ENCODE data around the gene BTBD19. TPM values are rescaled to one million over a fixed set of nuclear protein-coding genes. Genes with fewer than 3 reads are reported as not detected.
"Not testable (repeated sequence)": the region's sequence is repeated elsewhere in the genome, so short reads cannot be mapped to it uniquely, and the experiment has no call there.

BTBD19 gene
- total RNA-seq, 1 donor from 2014 or later = 7.8 TPM

DNA sequence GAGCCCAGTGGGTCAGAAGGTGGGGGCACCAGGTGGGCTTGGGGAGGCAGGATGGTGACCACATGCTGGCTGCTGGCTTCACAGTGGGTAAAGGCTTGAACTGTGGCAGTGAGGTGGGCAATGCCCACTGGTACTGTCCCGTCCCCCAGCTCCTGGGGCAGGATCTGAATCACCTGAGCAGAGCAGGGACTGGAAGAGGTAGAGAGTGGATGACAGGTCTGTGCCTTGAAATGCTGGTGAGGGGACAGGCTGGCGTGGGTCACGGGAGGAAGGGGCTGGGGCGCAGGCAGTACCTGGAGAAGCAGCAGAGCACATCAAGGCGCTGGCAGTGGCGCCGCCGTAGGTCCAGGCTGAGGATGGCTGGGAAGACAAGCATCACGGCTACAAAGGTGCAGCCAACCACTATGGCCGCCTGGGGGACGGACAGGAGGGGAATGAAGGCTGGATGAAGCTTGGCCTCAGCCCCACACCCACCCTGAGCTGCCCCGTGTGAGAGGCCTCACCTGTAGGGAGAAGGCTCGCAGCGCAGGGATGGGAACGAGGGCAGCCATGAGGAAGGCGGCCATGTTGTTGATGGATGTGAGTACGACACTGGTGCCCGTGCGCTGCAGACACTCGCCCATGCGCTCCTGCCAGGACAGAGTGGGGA lies 19.8 kb downstream of the BTBD19 start:
- DNase-seq (ENCODE audit: low spot score) = no peak

DNA sequence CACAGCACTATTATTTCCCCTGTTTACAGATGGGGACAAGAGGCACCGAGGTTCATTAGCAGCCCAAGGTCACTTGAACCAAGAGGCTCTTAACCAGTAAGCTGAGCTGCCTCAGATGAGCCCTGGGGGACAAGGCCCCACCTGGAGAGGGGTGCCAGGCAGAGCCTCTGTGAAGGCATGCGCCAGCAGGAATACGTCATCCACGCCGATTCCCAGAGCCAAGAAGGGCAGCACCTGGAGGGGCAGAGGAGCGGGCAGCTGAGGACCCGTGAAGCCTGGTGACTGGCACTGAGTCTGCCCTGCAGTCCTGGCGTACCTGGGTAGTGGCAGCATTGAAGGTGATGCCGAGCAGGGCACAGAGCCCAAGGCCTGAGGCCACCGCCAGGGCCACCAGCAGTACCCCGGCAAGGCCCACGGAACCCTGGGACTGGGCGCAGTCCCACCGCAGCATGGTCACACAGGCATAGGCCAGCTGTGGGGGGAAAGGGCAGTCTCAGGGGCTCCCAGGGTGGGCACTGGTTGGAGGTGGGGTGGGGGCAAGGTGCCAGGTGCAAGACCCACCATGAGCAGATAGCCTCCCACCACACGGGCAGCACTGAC lies 20.6 kb downstream of the BTBD19 start:
- DNase-seq (ENCODE audit: low spot score) = no peak

DNA sequence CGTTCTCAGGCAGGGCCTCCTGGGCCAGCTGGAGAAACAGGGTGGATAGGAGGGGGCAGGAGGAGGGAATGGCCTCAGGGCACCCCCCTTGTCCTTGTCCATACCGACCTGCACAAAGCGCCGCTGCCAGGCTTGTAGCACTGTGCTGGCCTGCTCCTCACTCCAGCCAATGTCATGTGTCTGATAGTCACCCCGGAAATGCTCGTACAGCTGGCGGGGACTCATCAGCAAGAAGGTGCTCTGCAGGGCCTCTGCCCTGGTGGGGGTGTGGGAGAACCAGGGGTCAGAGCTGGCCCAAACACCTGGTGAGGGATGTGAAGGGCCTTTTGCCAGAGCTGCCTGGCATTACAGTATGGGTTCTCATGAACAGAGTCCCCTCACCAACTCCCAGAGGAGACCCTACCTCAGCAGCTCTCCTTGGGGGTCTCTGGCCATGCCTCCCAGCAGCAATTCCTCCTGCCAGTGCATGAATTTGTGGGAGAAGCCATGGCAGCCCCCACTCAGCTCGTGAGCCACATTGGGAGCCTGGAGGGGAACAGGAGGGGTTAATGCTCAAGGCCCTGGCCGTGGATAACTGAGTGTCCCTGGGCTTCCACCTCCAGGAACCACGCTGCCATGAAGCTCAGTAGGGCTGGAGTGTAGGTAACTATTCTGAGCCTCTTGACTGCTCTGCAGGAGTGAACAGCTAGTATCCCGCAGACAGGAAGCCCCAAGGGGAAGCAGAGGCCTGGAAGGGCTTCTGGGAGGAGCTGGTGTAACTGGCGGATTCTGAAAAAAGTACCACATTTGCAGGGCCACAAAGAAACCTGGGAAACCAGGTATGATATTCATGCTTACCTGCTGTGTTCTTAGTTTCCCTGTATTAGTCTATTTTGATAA lies 21.4 kb downstream of the BTBD19 start:
- DNase-seq (ENCODE audit: low spot score) = no peak

DNA sequence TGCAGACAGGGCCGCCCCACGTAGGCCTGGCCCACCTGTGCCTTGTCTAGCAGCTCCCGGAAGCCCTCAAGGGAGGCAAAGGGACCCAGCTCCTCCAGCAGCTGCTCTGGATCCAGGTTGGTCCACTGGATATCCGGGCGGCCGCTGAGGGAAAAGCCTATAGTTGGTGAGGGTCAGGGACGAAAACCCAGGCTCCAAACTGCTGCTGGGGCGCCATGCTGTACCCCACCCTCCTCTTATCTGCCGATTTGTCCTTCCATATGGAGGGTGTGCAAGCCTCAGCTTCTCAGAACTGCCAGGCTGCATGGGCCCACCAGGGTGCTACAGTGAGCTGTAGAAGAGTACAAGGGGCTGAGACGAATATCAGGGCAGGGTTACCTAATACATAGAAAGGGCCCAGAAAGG lies 22.6 kb downstream of the BTBD19 start:
- no peak for DNase-seq (ENCODE audit: low spot score)

DNA sequence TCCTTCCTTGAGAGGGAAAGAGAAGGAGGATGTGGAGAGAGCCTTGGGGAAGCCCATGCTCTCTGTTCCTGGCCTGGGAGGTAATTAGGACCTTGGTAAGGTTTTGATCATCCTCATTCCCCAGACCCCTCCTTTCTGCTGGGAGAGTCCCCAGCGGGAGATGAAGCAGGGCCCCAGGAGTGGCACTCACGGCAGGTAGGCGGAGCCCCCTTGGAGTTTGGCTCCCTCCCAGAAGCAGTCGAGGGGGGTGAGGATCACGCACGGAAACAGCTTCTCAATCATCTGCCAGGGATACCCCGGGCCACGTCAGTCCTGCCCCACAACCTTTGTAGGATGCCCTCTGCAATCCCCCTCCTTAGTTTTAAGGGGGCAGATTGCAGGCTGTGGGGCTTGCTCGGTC lies 23.2 kb downstream of the BTBD19 start:
- no peak for DNase-seq (ENCODE audit: low spot score)

DNA sequence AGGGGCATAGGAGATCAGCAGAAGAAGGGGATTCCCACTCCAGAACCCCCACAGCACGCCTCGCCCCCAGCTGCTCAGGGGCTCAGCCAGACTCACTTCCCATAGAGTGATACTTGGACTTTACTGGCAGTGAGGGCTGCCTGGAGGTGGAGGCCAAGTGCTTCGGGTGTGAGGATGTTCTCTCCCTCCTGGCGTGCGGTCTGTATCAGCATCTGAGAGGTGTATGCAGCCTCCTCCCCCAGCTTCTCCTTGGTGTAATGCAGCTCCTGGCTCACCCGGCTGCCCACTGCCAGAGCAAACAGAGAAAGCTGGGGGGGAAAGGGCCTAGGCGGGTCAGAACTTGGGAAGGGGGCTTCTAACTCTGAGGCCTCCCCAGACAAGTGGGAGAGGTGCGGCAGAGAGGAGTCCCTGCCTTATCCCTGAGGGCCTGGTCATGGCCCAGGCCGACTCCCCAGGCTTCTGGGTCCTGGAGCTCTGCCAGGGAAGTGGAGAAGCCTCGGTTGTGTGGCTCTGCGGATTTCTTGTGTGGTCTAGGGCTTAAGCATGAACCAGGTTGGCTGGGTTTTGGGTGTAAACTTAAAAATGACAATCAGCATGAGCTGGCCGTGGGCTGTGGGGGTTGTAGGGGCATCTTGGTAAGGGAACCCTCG lies 23.9 kb downstream of the BTBD19 start:
- DNase-seq (ENCODE audit: low spot score) = no peak

DNA sequence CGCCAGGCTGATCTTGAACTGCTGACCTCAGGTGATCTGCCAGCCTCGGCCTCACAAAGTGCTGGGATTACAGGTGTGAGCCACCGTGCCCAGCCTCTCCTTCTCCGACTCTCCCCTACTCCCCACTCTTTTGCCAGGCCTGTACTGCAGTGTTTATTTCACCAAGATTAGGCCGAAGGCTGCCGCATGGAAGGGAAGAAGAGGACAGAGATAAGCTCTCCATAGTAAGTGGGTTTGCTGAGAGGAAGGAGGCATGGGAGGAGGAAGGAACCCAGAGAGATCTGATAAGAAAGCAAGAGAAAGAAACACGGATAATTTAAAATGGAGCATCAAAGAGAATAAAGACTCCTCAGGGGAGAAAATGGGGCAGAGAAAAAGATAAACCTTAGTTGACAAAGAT lies 26.0 kb downstream of the BTBD19 start:
- DNase-seq (ENCODE audit: low spot score) = no peak

DNA sequence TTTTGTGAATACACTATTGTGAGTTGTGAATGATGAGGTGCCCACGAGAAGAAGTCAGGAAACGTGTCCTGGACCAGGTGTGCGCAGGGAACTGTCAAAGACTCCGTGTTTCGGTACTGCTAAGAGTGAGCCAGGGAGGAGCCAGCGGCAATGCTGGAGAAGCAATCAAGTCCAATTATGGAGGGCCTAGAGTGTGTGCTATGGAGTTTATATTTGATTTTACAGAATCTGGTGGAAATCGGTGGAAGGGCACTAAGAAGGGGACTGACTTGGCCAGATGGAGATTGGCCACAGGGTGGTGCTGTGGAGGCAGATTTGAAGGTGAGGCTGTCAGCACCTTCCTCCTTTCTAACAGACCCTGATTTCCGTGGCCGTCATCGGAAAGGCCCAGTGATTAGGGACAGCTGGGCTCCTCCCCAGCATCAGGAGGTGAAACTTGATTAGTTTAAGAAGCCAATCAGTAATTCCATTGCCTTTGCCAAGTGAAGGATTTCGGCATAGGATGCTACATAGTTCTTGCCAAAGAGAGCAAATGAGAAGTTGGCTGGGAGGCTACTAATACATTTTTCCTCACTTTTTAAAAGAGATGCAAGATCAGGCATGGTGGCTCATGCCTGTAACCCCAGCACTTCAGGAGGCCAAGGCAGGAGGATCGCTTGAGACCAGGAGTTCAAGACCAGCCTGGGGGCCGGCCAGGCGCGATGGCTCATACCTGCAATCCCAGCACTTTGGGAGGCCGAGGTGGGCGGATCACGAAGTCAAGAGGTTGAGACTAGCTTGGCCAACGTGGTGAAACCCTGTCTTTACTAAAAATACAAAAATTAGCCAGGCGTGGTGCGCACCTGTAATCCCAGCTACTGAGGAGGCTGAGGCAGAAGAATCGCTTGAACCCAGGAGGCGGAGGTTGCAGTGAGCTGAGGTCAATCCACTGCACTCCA lies 27.7 kb downstream of the BTBD19 start:
- DNase-seq (ENCODE audit: low spot score) = peak; percentile 79

DNA sequence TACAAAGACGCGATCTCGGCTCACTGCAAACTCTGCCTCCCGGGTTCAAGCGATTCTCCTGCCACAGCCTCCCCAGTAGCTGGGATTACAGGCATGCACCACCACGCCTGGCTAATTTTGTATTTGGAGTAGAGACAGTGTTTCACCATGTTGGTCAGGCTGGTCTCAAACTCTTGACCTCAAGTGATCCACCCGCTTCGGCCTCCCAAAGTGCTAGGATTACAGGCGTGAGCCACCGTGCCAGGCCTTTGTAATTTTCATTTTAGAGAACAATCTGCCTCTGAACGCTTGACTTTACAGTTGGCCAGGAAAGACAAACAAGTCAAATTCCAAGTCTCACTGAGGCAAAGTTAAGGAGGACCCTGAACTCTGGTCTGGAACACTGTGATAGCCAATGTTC lies 30.0 kb downstream of the BTBD19 start:
- not testable (repeated sequence) for DNase-seq (ENCODE audit: low spot score)

DNA sequence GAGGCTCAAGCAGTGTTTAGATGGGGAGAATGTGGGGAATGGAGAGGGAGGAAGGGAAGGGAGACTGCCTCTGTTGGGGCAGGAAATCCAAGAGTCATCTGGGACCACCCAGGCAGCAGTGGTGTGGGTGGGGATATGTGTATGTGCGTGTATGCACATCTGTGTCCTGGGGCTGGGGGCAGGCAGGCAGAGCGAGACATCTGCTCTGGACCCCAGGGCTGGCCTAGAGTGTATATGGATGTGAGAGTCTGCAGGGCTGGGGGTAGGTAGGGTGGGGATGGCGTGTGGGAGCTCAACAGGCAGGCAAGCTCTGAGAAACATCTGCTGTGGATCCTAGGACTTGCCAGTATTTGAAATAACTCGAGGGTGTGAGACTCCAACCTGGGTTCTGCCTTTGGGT lies 31.3 kb downstream of the BTBD19 start:
- DNase-seq (ENCODE audit: low spot score) = no peak

DNA sequence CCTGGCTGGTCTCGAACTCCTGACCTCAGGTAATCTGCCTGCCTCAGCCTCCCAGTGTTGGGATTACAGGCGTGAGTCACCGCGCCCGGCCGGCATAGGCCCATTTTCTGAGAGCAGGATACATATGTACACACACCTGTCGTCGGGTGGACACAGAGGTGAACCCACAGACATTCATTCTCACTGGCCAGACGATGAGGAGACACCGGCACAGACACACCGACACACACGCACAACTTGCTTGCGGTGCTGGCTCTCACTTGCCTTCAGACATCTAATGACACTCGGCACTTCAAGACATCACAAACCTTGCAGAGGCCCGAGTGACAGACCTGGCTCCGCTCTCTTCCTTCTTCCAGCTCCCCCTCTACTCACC lies 34.2 kb downstream of the BTBD19 start:
- no peak for DNase-seq (ENCODE audit: low spot score)

DNA sequence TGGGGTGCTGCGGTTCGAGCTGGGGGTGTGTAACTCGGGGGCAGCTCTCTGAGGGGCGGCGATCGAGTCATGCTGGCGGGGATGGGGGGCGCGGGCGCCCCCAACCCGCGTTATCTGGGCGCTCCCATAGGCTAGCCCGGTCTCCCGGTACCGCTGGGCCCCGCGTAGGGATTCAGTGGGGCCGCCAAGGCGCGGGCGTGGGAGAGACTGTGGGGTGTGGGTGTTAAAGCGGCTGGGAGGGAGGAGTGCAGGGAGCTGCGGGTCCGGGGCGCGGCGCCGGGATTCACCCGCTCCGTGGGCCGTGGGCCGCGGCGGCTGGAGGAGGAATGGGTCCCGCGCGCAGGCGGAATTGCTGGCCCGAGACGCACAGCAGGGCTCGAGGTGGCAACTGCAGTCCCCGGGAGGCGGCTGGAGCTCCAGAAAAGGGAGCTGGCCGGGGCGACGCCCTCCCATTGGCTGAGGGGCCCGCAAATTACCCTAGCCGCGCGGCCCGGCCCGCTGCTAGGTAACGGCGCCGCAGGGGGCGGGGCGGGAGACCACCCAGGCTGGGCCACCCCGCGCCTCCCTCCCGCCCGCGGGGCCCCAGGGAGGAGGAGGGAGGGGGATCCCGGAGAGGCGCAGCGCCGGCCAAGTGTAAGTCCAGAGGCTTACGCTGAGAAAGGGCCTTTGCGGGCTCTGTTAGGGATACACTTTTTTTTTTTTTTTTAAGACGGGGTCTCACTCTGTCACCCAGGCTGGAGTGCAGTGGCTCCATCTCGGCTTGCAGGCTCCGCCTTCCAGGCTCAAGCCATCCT lies 34.7 kb downstream of the BTBD19 start, which contains the start of gene PTCH2:
TSS of gene PTCH2 (minus strand) at position 392 of the 794 bp plus-strand sequence. CDS start at position 71, 321 bp downstream.
- DNase-seq (ENCODE audit: low spot score) = peak; percentile 59

DNA sequence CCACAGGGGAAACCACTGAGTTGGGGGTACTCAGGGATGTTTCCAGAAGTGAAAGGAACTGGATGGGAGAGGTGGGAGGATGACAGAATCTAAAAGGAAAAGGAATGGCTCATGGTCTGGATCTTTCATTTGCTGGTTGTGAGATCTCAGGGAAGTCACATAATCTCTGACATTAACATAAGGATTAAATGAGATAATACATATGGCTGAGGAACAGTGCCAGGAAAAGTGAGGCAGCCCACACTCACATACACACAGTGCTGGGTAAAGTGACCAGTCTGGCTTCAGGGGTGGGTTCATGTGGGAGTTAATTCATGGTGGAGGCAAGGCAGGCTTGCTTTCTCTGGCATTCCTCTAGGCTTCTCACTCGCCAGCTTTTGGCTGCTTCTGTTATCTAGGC lies 38.7 kb downstream of the BTBD19 start:
- DNase-seq (ENCODE audit: low spot score) = no peak

DNA sequence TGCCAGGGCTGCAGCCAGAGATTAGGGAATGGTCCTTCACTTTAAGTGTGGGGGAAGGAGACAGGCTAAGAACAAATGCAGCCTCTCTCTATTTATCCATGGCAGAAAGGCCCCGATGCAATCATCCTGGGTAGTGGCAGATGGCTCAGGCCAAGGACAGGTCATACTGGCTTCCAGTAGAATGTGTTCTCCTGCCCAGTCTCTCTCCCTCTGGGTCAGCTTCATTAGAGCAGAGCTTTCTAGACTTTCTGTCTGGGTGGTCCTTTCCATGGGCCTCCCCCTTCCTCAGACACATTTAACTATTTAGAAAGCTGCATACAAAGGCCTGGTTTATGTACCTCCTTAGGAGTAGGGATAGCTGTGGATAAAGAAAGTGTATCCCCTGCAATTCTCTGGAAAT lies 39.5 kb downstream of the BTBD19 start:
- DNase-seq (ENCODE audit: low spot score) = no peak

DNA sequence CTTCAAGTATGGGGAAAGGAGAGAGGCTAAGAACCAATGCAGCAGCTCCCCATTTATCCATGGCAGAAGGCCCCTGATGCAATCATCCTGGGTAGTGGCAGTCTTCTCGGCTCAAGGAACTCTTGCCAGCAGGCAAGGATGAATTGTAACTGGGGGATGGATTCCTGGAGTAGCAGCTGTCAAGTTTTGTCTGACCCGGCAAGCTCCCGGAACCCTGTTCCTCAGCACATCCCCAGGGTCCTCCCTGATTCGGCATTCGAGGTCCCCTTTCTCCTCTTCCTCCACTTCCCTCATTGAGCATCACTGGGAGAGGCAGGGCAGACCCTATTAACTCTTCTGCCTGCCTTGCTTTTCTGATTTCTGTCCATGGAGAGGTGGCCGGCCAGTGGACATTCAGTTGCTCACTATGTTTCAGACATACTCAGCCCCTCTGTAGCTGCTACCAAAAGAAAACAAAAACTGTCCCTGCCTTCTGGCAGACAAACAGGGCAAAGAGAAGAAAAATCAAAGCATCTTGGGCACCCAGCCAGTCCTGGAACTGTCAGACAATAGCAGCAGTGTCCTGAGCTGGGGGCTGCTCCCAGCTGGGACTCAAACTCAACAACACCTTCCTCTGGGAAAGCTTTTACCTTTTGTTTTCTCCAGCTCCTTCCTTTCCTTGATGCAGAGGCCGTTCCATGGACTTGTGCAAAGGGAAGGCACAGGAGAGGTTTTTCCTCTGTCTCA lies 40.3 kb downstream of the BTBD19 start:
- no peak for DNase-seq (ENCODE audit: low spot score)

DNA sequence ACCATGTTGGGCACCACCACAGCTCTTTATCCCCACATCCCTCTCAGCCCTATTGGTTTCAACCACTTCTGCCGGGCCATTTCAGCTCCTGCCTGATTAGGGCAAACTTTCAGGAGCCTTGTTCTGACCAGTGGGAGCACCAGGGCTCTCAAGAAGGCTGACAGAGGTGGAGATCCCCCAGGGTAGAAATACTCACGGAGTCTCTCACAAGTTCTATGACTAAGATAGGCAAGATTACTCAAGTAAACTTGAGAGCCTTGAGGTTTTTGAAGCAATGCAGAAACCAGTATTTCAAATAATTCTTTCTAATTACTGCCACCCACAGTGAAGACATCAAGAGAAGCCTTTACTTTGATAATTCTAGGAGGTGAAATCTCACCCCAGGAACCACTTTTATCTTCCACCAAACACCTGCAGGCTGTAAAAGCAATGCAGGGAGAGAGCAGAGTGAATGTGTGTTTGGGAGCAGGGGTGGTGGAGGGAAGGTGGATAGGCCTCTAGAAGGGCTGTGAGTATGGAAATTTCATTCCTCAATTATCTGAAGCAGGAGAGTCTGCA lies 41.3 kb downstream of the BTBD19 start:
- DNase-seq (ENCODE audit: low spot score) = no peak

DNA sequence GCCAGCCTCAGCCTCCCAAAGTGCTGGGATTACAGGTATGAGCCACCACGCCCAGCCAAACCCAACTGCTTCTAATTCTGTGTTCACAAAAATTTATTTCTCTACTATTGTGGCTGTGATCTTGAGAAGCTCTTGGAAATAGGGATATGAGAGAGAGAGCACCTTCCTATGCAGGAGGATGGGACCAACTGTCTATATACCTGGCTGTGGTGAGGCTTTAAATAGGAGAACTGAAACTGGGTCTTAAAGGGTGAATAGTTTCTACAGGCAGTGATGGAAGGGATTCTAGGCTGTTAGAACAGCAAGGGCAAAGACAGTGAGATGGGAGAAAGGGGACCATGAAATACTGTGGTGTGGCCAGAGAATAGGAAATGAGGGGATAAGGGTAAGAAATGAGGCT lies 43.0 kb downstream of the BTBD19 start:
- DNase-seq (ENCODE audit: low spot score) = no peak

DNA sequence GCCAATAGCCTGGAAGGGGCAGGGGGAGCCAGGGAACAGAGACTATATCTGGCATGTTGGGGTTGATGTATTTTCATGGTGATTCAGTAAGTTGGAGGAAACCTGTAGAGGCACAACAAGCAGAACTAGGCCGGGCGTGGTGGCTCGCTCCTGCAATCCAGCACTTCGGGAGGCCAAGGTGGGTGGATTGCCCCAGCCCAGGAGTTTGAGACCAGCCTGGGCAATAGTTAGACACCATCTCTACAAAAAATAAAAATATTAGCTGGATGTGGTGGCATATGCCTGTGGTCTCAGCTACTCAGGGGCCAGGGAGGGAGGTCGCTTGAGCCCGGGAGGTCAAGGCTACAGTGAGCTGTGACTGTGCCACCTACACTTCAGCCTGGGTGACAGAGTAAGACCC lies 44.9 kb downstream of the BTBD19 start:
- DNase-seq (ENCODE audit: low spot score) = no peak

DNA sequence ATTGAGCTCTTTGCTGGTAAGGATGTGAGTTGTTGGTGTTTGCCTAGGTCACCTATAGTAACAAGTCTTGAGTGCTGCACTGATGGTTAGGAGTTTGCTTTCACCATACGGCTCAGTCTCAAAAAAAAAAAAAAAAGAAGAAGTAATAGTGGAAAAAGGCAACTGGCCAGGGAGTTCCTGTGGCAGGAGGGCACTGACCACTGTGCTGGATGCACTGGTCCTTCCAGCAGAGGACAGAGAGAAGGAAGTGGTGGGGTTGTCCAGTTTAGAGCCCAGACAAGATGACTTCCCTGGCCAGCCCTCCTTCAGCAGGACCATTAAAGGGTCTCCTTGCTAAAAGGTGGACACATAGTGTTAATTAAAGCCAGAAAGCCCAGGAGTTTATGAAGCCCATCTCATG lies 46.6 kb downstream of the BTBD19 start:
- DNase-seq (ENCODE audit: low spot score) = no peak
